OCI-LY1 (cell line): ENCODE data around the gene LARP4.
"Not testable (repeated sequence)": the region's sequence is repeated elsewhere in the genome, so short reads cannot be mapped to it uniquely, and the experiment has no call there.

Experiments
- CTCF ChIP-seq: fragments of 200-600 bp; sonication (generic), shearing (Covaris generic); IDR thresholded peaks from 2 replicates; pipeline ENCODE4 v1.5.1; 2017; ENCODE audit warnings: mild to moderate bottlenecking, antibody characterized with exemption, low read length, moderate library complexity, mixed read lengths
- EZH2 ChIP-seq: fragments of 200-600 bp; sonication (generic), shearing (Covaris generic); IDR thresholded peaks from 2 replicates; pipeline ENCODE4 v1.8.0; 2017; ENCODE audit warnings: borderline replicate concordance, mixed run types, mild to moderate bottlenecking, antibody characterized with exemption, low read length, moderate library complexity, mixed read lengths

GRCh38 chr12:50370672-50371071, 30.0 kb upstream of the LARP4 start:
- TF ChIP-seq CTCF, EZH2: not testable (repeated sequence)
